HPDE6-E6E7 (cell line): ENCODE results near the gene WNT9B.
"Not testable (repeated sequence)": the region's sequence is repeated elsewhere in the genome, so short reads cannot be mapped to it uniquely, and the experiment has no call there.

Experiments
- DNase-seq: peaks from one replicate; pipeline ENCODE4 v3.0.0; 2011; ENCODE audit warnings: missing footprints; ENCODE audit errors: extremely low spot score

The WNT9B gene

GRCh38 chr17:46821482-46822387, 29.6 kb upstream of the WNT9B start:
- DNase-seq = no peak

DNA sequence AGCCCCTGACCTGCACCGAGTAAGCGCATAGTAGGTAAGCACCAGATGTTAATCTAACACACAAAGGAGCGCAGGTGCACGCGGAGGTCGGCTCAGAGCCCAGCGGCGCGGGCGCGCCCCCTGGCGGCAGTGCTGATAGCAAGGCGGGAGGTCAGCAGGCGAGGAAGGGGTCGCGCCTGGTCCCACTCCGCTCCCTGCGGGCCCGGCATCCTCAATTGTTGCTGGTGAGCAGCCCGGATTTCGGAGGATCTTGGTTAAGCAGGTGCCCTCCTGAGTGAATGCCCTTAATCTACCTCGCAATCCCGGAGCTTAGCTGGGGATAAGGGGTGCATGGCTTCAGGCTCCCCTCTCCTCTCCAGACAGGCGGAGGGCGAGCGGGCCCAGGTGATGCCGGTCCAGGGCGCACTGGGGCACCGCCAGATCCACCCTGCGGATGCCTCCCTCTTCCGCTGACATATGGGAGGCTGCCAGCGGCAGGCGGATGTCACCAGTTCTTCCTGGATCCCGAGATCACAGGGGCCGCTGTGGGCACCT, 28.9 kb upstream of the WNT9B start:
- no peak for DNase-seq

DNA sequence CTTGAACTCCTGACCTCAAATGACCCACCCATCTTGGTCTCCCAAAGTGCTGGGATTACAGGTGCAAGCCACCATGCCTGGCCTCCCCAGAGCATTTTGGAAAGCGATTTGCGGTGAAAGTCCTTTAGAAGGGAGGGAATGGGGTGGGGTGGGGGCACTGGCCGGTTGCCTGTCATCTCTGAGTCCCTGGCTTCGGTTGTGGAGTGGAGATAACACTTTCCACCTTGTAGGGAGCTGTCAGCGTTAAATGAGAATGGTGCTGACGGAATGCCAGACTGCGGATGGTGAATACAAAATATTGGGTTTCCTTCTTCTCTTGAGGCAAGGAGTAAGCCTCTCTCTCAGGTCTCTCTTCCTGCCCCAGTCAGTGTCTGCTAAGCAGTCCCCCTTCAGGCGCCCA, 27.7 kb upstream of the WNT9B start:
- no peak for DNase-seq

DNA sequence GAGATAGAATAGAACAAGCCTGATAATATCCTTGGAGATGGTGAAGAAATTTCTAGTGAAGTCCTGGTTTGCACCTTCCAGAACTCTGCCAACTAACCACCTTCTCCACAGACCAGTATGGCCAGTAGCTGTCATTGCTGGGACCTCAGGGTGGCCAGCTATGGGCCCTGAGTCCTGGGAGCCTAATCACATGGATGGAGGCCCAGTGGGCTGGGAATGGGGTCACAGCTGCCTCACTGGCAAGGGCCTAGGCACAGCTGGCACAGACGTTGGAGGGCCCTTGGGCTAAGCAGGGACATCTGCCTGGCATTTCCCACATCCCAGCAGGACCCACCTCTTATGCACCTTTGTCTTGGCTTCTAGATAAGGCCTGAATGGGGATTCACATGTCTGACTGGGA, 25.3 kb upstream of the WNT9B start:
- no peak for DNase-seq

GRCh38 chr17:46827274-46827673, 24.1 kb upstream of the WNT9B start:
- DNase-seq = no peak

DNA sequence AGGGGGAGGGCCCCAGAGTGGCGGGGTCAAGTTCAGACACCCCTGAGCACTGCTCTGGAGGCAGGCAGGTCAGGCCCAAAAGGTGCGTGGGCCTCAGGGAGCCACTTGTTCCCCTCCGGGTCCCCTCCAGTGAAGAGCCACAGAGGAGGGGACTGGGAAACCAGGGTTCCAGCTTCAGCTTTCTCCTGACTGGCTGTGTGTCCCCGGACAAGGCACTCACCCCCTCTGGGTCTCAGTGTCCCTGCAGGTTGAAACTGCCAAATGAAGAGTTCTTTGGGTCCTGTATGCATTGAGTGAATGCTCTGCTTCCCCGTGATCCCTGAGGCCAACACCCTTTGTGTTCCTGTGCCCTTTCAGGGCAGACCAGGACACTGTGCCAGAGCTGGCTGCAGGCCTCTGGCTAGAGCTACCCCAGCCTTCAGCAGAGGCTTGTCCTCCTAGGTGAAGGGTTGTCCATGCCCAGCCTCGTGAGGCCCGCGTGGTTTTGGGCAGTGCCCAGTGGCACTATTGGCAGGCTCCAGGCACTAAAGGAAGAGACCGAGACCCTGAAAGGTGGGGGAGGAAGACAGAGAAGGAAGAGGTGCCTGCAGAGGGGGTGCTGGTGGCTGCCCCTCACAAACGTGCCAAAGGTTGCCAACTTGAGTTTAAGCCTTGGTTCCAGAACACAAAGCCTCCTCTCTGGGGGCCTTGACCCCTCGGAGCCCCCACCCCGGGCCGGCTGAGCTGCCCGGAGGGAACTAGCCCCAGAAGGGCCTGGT, 19.6 kb upstream of the WNT9B start:
- DNase-seq = no peak

- DNase-seq = no peak
These were observed 19.0 kb upstream of the WNT9B start for GRCh38 chr17:46832331-46832821.

DNA sequence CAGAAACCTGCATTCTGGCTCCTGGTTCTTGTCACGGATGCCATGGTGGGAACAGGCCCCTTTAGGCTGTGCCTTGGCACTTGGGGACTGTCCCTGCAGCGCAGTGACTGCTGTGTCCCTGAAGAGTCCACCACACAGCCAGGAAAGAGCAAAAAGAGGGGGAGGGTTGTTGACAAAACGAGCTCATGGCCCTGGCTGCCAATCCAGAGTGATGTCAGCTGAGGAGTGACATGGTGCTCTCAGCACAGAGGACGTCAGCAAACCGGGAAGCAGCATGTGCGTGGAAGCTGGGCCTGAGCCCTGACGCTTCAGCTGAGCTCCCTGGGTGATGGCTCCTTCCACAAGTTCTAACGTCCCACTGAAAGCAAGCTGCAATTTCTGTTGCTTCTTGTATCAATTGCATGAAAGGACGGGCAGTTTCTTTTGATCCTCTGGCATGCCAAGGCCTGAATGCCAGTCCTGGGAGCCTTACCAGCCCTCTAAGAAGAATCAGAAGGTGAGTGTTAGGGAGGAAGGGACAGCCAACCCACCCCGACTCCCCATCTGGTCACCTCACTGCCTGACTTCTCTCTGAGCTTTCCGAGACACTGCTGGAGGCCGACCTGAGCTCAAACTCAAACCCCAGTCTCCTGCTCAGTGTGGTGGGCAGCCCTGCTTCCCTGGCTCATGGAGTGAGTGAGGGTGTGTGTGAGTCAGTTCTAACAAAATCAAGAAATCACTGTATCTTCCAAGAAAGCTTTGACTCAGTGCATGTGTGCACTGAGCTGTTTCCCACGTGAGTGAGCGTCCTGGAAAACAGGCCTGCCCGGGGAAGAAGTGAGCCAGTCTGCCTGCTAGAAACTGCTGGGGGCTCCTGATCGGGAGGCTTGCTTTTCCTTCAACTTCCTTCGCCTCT, 18.2 kb upstream of the WNT9B start:
- no peak for DNase-seq

GRCh38 chr17:46833840-46834208, 17.6 kb upstream of the WNT9B start:
- no peak for DNase-seq

DNA sequence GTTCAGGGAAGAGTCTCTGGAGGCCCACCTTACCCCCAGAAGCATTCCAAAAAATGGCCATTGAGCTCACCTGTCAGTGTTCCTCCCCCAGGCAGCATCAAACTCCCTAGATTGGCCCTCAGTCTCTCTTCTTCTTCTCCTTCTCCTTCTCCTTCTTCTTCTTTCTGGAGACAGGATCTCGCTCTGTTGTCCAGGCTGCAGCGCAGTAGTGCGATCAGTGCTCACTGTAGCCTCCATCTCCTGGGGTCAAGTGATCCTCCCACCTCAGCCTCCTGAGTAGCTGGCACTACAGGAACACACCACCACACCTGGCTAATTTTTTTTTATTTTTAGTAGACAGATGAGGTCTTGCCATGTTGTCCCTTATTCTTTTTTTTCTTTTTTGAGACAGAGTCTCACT, 16.5 kb upstream of the WNT9B start:
- DNase-seq = no peak

DNA sequence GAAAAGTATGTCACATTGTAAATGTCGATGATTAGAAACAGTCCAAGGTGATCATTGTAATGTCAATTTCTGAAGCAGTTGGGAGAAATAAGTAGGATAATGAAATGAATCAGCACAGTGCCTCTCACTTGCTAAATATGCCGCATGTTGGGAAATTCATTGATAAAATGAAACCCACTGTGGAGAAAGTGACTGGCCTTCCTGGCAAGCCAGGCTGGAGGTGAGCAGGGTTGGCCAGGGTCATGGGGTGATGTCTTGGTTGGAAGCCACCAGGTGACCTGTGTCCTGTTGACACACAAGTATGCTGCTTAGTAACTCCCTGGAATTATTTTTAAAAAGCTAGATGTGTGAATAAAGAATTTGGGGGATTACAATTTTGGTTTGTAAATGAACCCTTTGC, 14.9 kb upstream of the WNT9B start:
- DNase-seq = no peak

GRCh38 chr17:46837521-46837920, 13.9 kb upstream of the WNT9B start:
- DNase-seq = no peak

DNA sequence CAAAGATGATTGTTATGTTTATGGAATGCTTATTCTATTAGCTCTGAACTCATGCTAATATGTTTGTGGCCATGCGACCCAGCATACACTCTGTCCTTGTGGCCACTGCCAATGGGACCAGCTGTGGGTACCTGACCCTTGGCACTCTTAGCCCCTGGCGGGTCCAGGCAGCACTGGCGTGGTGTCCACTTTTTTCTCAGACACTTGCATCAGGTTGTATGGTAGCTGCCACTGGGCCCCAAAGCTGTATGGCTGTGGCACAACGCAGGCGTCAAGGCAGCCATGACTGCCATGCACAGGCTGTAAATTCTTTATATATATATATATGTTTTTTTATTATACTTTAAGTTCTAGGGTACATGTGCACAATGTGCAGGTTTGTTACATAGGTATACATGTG, 12.2 kb upstream of the WNT9B start:
- no peak for DNase-seq

DNA sequence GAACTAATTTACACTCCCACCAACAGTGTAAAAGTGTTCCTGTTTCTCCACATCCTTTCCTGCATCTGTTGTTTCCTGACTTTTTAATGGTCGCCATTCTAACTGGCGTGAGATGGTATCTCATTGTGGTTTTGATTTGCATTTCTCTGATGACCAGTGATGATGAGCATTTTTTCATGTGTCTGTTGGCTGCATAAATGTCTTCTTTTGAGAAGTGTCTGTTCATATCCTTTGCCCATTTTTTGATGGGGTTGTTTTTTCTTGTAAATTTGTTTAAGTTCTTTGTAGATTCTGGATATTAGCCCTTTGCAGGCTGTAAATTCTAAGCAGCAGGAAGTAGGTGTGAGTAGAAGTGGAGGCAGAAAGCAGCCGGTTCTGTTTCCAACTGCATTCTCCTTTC, 10.8 kb upstream of the WNT9B start:
- DNase-seq = not testable (repeated sequence)

- DNase-seq = no peak
These were observed 9.6 kb upstream of the WNT9B start for GRCh38 chr17:46841561-46842379.

DNA sequence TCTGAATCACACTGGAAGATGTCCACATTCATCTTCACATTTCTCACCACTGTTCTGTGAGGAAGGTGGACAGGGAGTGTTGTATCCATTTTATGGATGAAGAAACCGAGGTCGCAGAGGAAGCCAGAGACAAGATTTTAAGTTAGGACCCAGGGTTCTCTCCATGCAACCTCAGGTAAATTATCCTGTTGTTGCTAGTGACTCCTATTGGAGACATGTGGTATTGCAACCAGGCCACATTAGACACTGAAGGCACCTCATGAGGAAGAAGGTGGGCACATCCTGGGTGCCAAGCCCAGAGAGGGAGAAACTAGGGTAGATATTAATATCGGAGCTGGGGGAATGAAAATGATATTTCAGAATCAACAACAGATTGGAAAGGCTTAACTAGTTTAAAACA, 8.5 kb upstream of the WNT9B start:
- DNase-seq = no peak

- DNase-seq = no peak
These were observed 3.9 kb upstream of the WNT9B start for GRCh38 chr17:46847204-46848191.

DNA sequence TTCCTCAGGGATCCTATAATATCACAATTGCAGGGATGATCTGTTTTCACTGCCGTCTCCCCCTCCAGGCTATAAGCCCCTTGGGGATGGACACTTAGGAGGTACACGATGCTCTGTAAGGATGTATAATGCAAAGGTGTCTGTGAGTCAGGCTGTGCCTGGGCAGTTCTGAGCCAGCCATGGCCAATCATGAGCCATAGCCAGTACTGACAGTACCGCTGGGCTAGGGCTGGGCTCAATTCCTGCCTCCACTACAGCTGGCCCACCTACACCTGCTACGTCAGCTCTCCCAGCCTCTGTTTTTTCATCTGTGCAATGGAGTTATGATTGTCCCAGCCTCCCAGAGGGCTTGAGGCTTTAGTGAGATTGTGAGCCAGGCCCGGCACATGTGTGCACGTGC, 2.8 kb upstream of the WNT9B start:
- DNase-seq = no peak

GRCh38 chr17:46850688-46851028, 725 bp upstream of the WNT9B start:
- no peak for DNase-seq
